ENCODE results near the gene CABP4.
A peak's percentile ranks its signal among the peaks of the same experiment; 100 is the strongest.

CABP4 gene

GRCh38 chr11:67496113-67496512 is 41.0 kb downstream of the CABP4 start:
- DNase-seq (ENCODE audit: low spot score) (no peak), FAIRE-seq (no peak)

GRCh38 chr11:67497656-67498291 is 42.6 kb downstream of the CABP4 start:
- DNase-seq (ENCODE audit: low spot score) (no peak), FAIRE-seq (no peak)

- DNase-seq (ENCODE audit: low spot score), result no peak
Observed at GRCh38 chr11:67498544-67498972, 43.4 kb downstream of the CABP4 start.

GRCh38 chr11:67499808-67500483 is 44.8 kb downstream of the CABP4 start:
- no peak for DNase-seq (ENCODE audit: low spot score)
- no peak for FAIRE-seq

More at GRCh38 chr11:67498544-67498972, 43.4 kb downstream of the CABP4 start:
- no peak for FAIRE-seq

GRCh38 chr11:67500484-67500821 is 45.3 kb downstream of the CABP4 start:
- FAIRE-seq, result no peak

GRCh38 chr11:67500831-67501715 is 45.9 kb downstream of the CABP4 start:
- FAIRE-seq (no peak), DNase-seq (ENCODE audit: low spot score) (no peak)

More at GRCh38 chr11:67500484-67500821, 45.3 kb downstream of the CABP4 start:
- no peak for DNase-seq (ENCODE audit: low spot score)

GRCh38 chr11:67501854-67502253 is 46.7 kb downstream of the CABP4 start:
- no peak for FAIRE-seq
- DNase-seq (ENCODE audit: low spot score), result no peak

- DNase-seq (ENCODE audit: low spot score), result no peak
- no peak for FAIRE-seq
Observed at GRCh38 chr11:67502328-67502979, 47.3 kb downstream of the CABP4 start.

GRCh38 chr11:67503119-67504004 is 48.2 kb downstream of the CABP4 start:
- no peak for FAIRE-seq

GRCh38 chr11:67504005-67504949 is 49.1 kb downstream of the CABP4 start:
- DNase-seq (ENCODE audit: low spot score) (peak; percentile 25), FAIRE-seq (no peak)

More at GRCh38 chr11:67503119-67504004, 48.2 kb downstream of the CABP4 start:
- no peak for DNase-seq (ENCODE audit: low spot score)

- no peak for FAIRE-seq
- peak; percentile 20 for DNase-seq (ENCODE audit: low spot score)
Observed at GRCh38 chr11:67504950-67505581, 49.9 kb downstream of the CABP4 start, which contains the start of gene PITPNM1. Gene PITPNM1 (minus strand): TSS chr11:67505363. CDS start chr11:67504180, 1,183 bp downstream.

GRCh38 chr11:67505605-67506396 is 50.6 kb downstream of the CABP4 start:
- DNase-seq (ENCODE audit: low spot score) (peak; percentile 96), FAIRE-seq (peak; percentile 79)

GRCh38 chr11:67506426-67507051 is 51.4 kb downstream of the CABP4 start:
- DNase-seq (ENCODE audit: low spot score), result no peak
- FAIRE-seq, result no peak

- DNase-seq (ENCODE audit: low spot score), result peak; percentile 73
- FAIRE-seq, result no peak
Observed at GRCh38 chr11:67507242-67507863, 52.2 kb downstream of the CABP4 start.

- peak; percentile 73 for FAIRE-seq
- peak; percentile 97 for DNase-seq (ENCODE audit: low spot score)
Observed at GRCh38 chr11:67507864-67508485, 52.8 kb downstream of the CABP4 start, which contains the start of gene CDK2AP2. Gene CDK2AP2 (minus strand): TSS chr11:67508162. CDS start chr11:67508082, 80 bp downstream.

- DNase-seq (ENCODE audit: low spot score) (peak; percentile 89), FAIRE-seq (no peak)
Observed at GRCh38 chr11:67508486-67509121, 53.5 kb downstream of the CABP4 start.

Measured in RCC 7860 (cell line).